NCI-H748 treated with DMSO at 0.1 percent for 48 hours (cell line): ENCODE measurements around the gene ZNF48.
A peak's percentile ranks its signal among the peaks of the same experiment; 100 is the strongest.
"Not testable (repeated sequence)": the region's sequence is repeated elsewhere in the genome, so short reads cannot be mapped to it uniquely, and the experiment has no call there.

ENCODE experiments used
- DNase-seq: peaks from one replicate; lab custom pipeline; 2025; lab: John Stamatoyannopoulos, UW

The ZNF48 gene

DNA sequence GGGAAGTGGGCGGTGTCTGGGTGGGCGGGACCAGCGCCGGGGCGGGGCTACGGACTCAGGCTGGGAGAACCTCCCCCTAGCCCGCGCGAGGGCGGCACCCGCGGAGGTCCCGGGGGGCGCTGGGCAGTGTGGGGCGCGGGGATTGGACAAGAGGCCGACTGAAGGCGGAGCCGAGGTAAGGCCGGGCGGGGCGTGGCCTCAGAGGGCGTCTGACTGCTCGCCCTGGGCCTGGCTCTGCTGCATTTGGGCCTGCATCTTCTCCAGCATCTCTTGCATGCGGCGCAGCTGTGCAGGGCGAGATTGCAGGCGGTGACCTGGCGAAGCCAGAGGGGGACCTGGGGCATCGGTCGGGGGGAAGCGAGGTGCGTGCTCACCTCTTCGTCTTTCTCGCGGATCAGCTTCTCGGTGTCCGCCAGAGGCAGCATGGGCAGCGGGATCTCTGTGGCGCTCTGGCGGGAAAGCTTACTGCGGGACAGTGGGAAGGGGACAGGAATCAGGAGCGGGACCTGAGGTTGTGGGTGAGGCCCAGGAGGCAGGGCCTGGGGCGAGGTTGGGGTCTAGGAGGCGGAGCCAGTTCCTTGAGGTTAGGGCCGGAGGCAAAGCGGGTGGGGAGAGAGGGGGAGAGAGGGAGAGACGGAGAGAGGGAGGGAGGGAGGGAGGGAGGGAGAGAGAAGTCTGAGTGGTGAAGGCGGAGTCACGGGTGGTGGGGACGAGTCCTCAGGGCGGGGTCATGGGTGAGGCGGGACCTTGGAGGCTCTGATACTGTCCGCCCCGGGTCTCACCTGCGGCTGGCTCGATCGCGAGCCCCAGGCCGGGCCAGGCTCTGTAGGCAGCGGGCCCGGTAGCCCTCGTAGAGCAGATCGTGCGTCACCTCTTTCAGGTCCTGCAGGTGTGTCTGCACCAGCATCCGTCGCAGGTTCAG is 16.7 kb upstream of the ZNF48 start:
- peak; percentile 72 for DNase-seq

DNA sequence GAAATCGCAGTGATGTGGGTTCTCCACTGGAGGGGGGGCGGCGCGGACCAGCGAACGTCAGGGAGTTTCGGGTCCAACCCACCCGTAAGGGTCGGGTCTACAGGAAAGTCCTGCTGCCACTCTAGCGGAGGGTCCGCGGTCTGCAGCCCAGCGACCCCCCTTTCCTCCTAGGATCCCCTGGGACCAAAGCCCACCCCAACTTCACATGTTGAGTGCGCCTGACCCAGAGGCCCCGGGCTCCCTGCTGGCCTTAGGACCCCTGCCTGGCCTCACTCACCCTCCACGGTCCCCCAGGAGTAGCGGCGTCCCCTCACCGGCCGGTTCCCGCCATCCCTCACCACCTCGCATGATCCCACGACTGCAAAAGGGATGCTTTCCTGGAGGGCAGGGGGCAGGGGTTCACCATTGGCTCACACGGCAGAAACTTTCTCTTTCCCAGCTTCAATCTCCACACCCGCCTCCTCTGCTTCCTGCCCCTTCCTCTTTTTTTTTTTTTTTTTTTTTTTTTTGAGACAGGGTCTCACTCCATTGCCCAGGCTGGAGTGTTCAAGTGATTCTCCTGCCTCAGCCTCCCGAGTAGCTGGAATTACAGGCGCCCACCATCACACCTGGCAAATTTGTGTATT is 15.9 kb upstream of the ZNF48 start:
- no peak for DNase-seq

- no peak for DNase-seq
These were observed 15.0 kb upstream of the ZNF48 start for GRCh38 chr16:30380072-30380802.

- no peak for DNase-seq
These were observed 14.4 kb upstream of the ZNF48 start for GRCh38 chr16:30380803-30381208.

- DNase-seq = no peak
These were observed 13.8 kb upstream of the ZNF48 start for GRCh38 chr16:30381291-30382041.

DNA sequence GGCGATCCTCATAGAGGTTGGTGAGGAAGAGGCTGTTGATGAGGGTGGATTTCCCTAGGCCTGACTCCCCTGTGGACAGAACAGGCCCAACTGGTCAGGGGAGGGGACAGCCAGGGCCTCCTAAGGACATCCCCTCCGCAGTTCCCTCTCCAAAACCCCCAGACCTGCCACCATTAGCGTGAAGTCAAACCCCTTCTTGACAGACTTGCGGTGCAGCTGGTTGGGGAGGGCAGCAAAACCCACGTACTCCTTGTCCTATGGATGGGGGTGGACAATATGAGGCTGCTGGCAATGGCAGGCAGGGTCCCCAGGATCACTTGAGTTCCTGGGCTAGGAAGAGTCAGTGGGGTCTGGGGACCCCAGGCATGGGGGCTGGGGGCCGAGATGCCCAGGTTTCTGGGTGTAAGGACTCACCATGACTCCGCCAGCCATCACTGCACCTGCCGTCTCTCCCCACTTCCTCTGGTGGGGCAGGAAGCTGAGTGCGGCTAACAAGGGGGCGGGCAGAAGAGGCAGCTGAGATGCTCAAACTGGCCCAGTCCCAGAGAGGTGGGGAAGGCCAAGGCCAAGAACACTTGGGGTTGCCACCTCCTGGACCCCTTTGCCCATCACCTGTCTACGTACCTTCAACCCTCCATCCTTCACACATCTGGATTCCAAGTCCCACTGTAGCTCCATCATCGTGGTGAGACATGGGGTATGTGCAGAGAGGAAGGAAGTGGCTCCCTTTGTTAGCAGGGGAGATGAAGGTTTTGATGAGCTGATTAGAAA is 12.9 kb upstream of the ZNF48 start, which contains the start of gene SEPTIN1:
Gene SEPTIN1, minus strand, starts transcription at position 451 of the 771 bp plus-strand sequence. Its CDS starts 19 bp downstream, at position 432.
- DNase-seq = no peak

GRCh38 chr16:30383521-30383920 is 11.7 kb upstream of the ZNF48 start:
- no peak for DNase-seq

DNA sequence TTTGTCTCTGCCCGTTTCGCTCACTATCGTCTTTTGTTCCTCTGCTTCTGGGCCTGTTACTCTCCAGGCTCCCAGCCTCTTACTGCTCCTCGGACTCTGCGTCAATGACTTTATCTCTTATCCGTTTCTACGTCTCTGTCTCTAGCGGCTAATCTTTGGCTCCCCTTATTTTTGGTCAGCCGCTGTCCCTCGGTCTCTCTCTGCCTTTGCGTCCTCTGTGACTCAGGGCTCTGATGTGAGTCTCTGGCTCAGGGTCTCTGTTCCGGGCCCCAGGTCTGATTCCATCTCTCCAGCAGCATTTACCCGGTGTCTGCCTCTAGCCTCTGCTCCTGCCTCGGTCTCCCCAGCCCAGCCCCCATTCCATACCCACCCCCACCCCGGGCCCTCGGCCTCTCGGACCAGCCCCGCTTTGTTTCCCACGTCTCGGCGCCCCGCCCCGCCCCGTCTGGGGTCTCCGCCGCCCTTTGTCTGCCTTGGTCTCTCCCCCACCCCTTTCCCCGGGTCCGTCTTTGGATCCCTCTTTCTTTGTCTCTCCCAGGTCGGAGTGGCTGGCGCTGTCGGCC is 547 bp upstream of the ZNF48 start:
- no peak for DNase-seq

DNA sequence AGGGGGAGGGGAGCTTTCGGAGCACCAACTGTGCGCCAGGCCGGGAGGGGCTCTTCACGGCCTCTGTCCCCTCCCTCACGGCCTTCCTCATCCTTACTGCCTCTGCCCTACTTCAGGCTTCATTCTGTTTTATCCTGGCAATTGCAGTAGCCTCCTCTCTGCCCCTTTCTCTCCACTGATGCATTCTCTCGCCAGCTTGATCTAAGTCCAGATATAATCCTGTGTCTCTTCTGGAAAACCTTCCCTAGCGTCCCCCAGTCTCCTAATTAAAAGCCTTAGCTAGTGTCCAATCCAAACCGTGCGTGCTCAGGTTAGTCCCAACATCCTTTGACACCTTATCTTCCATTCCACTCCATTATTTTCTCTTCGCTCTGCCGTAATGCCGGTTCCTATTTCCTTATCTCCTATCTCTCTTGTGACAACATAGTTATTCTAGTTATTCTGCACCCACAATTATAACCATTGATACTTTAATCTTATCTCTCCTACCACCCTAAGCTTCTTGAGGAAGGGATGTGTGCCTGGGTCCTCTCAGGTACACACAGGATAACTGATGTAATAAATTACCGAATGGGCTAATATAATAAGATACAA is 869 bp downstream of the ZNF48 start:
- DNase-seq = no peak

GRCh38 chr16:30396627-30397026 is 1.4 kb downstream of the ZNF48 start:
- not testable (repeated sequence) for DNase-seq

DNA sequence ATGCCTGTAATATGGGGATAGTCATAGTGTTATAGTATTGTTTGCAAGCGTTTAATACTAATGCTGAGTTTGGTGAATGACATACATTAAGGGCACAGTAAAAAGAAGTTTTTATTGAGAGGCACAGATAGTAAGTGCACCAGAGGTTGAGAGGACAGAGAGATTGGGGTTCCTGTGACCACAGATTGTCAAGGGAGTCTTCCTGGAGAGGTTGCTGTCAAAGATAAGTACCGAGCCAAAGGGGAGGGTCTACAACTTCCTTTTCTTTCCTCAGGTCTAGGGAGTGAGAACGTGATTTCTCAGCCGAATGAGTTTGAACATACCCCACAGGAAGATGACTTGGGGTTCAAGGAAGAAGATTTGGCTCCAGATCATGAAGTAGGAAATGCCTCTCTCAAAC is 1.8 kb downstream of the ZNF48 start:
- DNase-seq = no peak

DNA sequence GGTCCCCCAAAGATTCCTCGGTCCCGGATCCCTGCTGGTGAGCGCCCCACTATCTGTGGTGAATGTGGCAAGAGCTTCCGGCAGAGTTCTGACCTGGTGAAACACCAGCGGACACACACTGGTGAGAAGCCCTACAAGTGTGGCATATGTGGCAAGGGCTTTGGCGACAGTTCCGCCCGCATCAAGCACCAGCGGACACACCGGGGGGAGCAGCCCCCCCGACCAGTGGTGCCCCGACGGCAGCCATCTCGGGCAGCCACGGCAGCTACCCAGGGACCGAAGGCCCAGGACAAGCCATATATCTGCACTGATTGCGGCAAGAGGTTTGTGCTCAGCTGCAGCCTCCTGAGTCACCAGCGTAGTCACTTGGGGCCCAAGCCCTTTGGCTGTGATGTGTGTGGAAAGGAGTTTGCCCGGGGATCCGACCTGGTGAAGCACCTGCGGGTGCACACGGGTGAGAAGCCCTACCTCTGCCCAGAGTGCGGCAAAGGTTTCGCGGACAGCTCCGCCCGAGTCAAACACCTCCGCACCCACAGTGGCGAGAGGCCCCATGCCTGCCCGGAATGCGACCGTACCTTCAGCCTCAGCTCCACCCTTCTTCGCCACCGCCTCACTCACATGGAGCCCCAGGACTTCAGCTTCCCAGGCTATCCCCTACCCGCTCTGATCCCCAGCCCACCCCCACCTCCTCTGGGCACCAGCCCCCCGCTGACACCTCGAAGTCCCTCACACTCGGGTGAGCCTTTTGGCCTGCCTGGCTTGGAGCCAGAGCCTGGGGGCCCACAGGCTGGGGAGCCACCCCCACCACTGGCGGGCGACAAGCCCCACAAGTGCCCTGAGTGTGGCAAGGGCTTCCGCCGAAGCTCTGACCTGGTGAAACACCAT is 2.8 kb downstream of the ZNF48 start:
- DNase-seq = no peak

GRCh38 chr16:30398661-30399434 is 3.6 kb downstream of the ZNF48 start:
- no peak for DNase-seq

DNA sequence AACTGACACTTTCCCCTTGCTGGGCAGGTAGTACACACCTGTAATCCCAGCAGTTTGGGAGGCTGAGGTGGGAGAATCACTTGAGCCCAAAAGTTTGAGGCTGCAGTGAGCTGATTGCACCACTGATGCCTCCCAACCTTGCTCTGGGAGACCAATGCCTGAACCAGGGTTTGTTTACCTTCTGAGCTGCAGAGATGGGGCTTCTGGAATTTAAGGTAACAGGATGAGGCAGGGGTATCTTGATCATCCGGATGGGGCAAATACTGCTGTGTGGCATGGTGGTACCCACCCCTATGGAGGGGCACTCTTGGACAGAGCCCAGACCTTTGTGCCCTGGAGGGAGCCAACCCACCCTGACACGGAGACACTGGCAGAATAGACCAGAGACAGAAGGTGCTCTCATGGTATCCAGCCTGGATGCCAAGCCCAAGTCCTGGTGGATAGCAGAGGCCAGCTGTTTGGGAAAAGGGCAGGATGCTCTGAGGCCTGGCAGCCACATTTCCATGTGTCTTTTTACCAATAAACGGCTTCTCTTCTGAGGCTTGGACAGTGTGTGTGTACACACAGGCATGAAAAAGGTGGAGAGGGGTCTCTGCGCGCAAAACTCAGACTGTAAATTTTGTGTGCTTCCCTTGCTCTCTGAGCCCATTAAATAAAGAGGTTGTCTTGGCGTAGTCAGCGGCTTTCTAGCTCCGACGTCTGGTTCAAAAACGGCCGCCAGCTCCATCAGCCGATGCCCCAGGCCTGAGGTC is 4.4 kb downstream of the ZNF48 start:
- no peak for DNase-seq

- no peak for DNase-seq
These were observed 6.7 kb downstream of the ZNF48 start for GRCh38 chr16:30401768-30402425.

DNA sequence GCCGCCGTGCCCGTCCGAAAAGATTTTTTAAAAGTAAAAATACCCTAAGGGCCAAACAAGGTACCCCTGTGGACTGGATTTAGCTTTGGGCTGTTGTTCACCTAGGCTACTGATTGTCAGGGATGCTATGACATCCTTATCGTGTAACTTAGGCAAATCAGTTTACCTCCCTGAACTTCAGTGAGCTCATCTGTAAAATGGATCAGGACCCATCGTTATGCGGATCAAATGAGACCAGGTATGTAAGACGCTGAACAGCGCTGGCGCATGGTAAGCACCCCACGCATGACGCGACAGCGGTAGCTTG is 11.5 kb downstream of the ZNF48 start:
- DNase-seq = no peak

DNA sequence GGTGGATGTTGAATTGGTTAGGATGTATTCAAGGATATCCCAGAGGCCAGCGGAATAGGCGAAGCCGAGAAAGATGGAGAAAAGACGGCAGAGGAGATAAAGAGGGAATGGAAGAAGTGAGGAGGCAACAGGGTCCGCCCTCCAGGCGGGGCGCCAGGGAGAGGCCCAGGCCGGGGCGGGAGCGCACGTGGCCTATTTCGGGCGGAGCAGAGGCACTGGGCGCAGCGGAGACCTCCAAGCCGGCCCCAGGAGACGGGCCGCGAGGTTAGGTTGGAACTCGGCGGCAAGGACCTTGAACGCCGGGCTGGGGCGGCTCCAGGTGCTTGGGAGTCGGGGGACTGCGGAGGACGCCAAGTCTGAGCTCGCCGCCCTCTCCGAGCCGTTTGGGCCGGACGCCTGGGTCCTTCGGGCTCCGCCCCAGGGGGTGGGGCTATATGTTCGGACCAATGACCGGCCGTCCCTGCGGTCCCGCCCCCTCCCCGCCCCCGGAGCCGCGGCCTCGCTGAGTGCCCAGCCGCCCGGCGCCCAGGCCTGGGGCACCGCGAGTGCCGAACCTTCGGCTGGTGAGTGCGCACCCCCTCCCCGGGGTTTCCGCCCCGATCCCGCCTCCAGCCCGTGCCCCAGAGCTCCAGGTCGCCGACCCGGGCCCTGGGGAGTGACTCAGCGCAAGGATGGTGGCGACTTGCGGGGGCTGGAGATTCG is 12.0 kb downstream of the ZNF48 start, which contains the start of gene ZNF771:
Gene ZNF771, plus strand, starts transcription at position 505 of the 702 bp plus-strand sequence. CDS start 448 bp downstream, outside the sequence.
- DNase-seq = peak; percentile 32
